NCI-H1436 treated with DMSO at 0.1 percent for 48 hours (cell line): ENCODE results near the gene C5orf47.

ENCODE experiments used
- DNase-seq: peaks from one replicate; lab custom pipeline; 2025; lab: John Stamatoyannopoulos, UW

C5orf47 gene

GRCh38 chr5:174044466-174045254 is 55.7 kb downstream of the C5orf47 start:
- no peak for DNase-seq

GRCh38 chr5:174045470-174046025 is 56.6 kb downstream of the C5orf47 start, which contains the start of gene NSG2:
NSG2 (plus strand) TSS chr5:174045706; CDS start chr5:174046756, 1,050 bp downstream.
- peak; percentile 0 for DNase-seq

- DNase-seq, result no peak
Measured at GRCh38 chr5:174046558-174046957, 57.6 kb downstream of the C5orf47 start.

DNA sequence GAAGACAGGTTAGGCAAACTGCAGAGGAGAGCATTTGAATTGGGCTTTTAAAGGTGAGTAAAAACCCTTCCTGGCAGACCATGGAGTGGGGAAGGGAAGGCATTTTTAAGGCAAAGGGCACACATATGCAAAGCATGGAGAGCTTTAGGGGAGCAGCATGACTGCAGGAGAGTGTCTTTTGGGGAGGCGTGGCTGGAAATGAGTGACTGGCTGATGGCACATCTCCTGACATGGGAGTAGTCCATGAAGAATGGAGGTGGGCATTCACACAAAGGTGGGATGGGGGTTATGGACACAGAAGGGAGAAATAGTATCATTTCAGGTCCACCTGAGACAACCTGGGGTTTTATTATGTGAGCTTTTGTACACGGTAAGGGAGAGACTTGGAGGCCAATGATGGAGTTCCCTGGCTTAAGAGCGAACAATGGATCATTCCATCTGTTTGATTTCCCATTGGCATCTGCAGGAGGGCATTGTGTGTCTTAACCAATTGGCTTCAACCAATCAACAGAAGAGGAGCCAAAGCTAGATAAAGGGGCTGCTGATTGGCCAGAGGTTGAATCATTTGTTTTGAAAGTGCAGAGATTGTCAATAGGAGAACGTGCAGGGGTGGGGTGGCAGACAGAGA is 58.6 kb downstream of the C5orf47 start:
- DNase-seq, result no peak

GRCh38 chr5:174052636-174053035 is 63.7 kb downstream of the C5orf47 start:
- DNase-seq, result no peak

- DNase-seq, result no peak
Measured at GRCh38 chr5:174053905-174054304, 64.9 kb downstream of the C5orf47 start.
